Measurements from ENCODE around the gene RIMBP2.

RIMBP2 gene

DNA sequence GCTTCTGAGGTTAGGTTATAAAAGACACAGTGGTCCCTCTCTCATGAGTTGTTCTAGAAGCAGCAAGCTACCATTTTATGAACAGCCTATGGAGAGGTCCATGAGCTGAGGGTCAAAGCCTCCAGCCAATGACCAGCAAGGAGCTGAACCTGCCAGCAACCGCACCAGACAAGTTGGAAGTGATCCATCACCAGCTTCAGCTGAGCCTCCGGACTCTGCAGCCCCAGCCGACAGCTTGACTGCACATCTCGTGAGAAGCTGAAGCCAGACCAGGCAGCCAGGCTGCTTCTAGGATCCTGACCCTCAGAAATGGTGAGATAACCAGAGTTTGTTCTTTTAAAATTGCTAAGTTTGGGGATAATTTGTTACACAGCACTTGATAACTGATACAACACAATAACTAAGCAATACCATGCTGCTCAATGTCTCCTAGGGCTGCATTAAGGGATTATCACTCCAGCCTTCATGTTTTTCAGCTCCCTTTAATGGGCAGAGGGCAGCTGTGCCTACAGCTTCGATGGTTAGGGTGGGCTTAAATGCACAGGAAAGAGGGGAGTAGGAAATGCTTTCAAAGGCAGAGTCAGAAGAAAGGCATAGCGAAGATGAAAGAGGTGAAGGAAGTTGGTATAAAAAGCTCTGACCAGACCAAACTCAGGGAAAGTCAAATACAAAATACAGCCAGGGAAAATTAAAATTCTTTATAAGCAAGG lies 149.5 kb downstream of the RIMBP2 start:
- DNase-seq (ENCODE audit: low read depth), result no peak
- H3K4me3 ChIP-seq (ENCODE audit: low read depth, low read length), result no peak overlapping the region
- TF ChIP-seq MYC (IDR thresholded peaks at IDR 0.05; ENCODE audit: low read depth, low read length) (no peak), POLR2A (IDR thresholded peaks at IDR 0.05; ENCODE audit: extremely low read depth, insufficient read length) (no peak)
- TF ChIP-seq, protein P1, sequence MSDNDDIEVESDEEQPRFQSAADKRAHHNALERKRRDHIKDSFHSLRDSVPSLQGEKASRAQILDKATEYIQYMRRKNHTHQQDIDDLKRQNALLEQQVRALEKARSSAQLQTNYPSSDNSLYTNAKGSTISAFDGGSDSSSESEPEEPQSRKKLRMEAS (IDR thresholded peaks at IDR 0.05; ENCODE audit: low read depth, low read length), result no peak
- TF ChIP-seq, protein P2, sequence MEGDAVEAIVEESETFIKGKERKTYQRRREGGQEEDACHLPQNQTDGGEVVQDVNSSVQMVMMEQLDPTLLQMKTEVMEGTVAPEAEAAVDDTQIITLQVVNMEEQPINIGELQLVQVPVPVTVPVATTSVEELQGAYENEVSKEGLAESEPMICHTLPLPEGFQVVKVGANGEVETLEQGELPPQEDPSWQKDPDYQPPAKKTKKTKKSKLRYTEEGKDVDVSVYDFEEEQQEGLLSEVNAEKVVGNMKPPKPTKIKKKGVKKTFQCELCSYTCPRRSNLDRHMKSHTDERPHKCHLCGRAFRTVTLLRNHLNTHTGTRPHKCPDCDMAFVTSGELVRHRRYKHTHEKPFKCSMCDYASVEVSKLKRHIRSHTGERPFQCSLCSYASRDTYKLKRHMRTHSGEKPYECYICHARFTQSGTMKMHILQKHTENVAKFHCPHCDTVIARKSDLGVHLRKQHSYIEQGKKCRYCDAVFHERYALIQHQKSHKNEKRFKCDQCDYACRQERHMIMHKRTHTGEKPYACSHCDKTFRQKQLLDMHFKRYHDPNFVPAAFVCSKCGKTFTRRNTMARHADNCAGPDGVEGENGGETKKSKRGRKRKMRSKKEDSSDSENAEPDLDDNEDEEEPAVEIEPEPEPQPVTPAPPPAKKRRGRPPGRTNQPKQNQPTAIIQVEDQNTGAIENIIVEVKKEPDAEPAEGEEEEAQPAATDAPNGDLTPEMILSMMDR (IDR thresholded peaks at IDR 0.05; ENCODE audit: low read depth, low read length), result no peak

DNA sequence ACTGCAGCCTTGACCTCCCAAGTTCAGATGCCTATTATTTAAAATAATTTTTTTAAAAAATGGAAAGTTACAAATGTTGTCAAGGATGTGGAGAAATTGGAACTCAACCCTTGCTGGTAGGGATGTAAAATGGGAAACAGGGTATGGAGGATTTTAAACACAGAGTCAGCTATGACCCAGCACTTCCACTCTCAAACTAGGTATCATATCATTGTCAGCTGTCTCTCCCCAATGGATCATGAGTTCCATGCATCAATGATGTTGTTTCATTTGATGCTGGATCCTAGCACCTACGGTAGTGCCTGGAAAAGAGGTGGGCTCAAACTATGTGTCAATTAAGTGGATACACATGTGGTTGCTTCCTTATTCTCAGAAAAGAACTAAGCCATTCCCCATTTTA lies 150.9 kb downstream of the RIMBP2 start:
- DNase-seq (ENCODE audit: low read depth), result no peak
- TF ChIP-seq, protein P1 (IDR thresholded peaks at IDR 0.05; ENCODE audit: low read depth, low read length), result no peak
- TF ChIP-seq POLR2A (IDR thresholded peaks at IDR 0.05; ENCODE audit: extremely low read depth, insufficient read length) (no peak), MYC (IDR thresholded peaks at IDR 0.05; ENCODE audit: low read depth, low read length) (no peak)
- TF ChIP-seq, protein P2 (IDR thresholded peaks at IDR 0.05; ENCODE audit: low read depth, low read length), result no peak
- H3K4me3 ChIP-seq (ENCODE audit: low read depth, low read length), result no peak overlapping the region

DNA sequence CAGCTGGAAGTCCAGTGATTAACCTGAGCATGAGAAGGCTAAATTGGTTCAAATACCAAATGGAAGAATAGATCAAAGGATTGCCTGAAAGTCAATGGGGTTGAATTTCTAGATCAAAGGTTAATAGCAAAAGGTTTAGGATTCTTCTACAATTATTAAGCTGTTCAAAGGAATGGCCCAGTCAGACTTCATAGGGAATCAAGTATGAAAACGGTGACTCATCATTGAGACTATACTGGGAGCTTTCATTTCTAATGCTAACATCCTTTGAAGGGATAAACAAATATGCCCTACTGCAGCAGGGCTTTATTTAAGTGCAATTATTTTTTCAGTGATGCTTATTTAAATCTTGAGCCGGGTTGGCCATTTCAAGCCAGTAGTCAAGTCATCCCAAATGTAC lies 152.8 kb downstream of the RIMBP2 start:
- no peak overlapping the region for H3K4me3 ChIP-seq (ENCODE audit: low read depth, low read length)
- TF ChIP-seq MYC (IDR thresholded peaks at IDR 0.05; ENCODE audit: low read depth, low read length), result no peak
- TF ChIP-seq, protein P2 (IDR thresholded peaks at IDR 0.05; ENCODE audit: low read depth, low read length), result no peak
- TF ChIP-seq, protein P1 (IDR thresholded peaks at IDR 0.05; ENCODE audit: low read depth, low read length), result no peak
- TF ChIP-seq POLR2A (IDR thresholded peaks at IDR 0.05; ENCODE audit: extremely low read depth, insufficient read length), result no peak
- no peak for DNase-seq (ENCODE audit: low read depth)

DNA sequence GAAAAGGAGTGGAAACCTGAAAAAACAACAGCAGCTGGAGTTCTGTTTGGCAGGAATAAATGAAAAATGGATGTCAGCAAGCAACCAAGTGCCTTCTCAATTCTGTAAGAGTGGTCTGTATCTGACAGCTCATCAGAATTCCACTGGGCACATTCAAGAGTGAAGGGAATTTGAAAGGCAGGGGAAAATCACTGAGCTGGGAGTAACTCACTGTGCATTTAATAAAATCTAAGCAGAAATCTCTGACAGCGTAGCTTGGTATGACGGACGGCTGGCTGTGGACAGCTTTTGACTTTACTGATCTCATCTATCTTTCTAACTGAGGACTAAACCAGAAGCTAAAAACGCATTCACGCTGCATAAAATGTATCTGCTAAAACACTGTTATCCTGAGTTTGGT lies 153.4 kb downstream of the RIMBP2 start:
- no peak overlapping the region for H3K4me3 ChIP-seq (ENCODE audit: low read depth, low read length)
- no peak for DNase-seq (ENCODE audit: low read depth)
- TF ChIP-seq MYC (IDR thresholded peaks at IDR 0.05; ENCODE audit: low read depth, low read length) (no peak), POLR2A (IDR thresholded peaks at IDR 0.05; ENCODE audit: extremely low read depth, insufficient read length) (no peak)
- TF ChIP-seq, protein P1 (IDR thresholded peaks at IDR 0.05; ENCODE audit: low read depth, low read length), result no peak
- TF ChIP-seq, protein P2 (IDR thresholded peaks at IDR 0.05; ENCODE audit: low read depth, low read length), result no peak

DNA sequence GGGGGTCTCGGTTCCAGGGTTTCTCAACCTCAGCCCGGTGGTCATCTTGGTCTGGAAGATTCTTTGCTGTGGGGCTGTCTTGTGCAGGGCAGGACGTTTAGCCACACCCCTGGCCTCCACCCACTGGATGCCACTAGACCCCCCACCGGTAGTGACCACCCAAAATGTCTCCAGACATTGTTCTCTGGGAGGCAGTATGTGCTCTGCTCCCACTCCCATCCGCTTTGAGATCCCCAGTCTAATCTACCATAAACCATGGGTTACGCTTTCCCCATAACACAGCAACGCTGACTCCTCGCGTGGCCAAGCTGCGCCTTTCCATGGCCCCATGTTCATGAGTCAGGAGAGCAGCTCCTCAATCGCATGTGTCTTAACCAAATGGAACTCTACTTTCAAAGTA lies 155.8 kb downstream of the RIMBP2 start:
- DNase-seq (ENCODE audit: low read depth), result no peak
- TF ChIP-seq MYC (IDR thresholded peaks at IDR 0.05; ENCODE audit: low read depth, low read length), result no peak
- TF ChIP-seq, protein P2 (IDR thresholded peaks at IDR 0.05; ENCODE audit: low read depth, low read length), result no peak
- no peak for TF ChIP-seq POLR2A (IDR thresholded peaks at IDR 0.05; ENCODE audit: extremely low read depth, insufficient read length)
- TF ChIP-seq, protein P1 (IDR thresholded peaks at IDR 0.05; ENCODE audit: low read depth, low read length), result no peak

More for the DNA sequence above, 155.8 kb downstream of the RIMBP2 start:
- H3K4me3 ChIP-seq (ENCODE audit: low read depth, low read length), result no peak overlapping the region
